Skeletal muscle tissue (tissue), 4 donors: ENCODE measurements around the gene VPS26A. TPM values are rescaled to one million over a fixed set of nuclear protein-coding genes. Genes with fewer than 3 reads are reported as not detected.

Source experiments
- H3K27ac ChIP-seq: one replicate; pipeline ENCODE4 v1.7.0; 2013; ENCODE audit warnings: mild to moderate bottlenecking, low read depth, low read length, inconsistent platforms
- H3K27me3 ChIP-seq, 3 donors: one replicate each; pipeline ENCODE4 v1.7.0; 2013; ENCODE audit warnings: low read length in 3 of 3; ENCODE audit not compliant: control insufficient read depth in 3 of 3, insufficient read depth in 3 of 3
- H3K36me3 ChIP-seq, 3 donors: one replicate each; pipeline ENCODE4 v1.7.0; 2013; ENCODE audit warnings: low read length in 3 of 3; ENCODE audit not compliant: control insufficient read depth in 3 of 3, insufficient read depth in 3 of 3
- H3K4me1 ChIP-seq, 3 donors: one replicate each; pipeline ENCODE4 v1.7.0; 2013; ENCODE audit warnings: low read length in 3 of 3, mild to moderate bottlenecking in 3 of 3; ENCODE audit not compliant: control insufficient read depth in 3 of 3, insufficient read depth in 3 of 3
- H3K4me3 ChIP-seq, 3 donors: one replicate each; pipeline ENCODE4 v1.7.0; 2013; ENCODE audit warnings: low read length in 3 of 3
- H3K9ac ChIP-seq, 3 donors: one replicate each; pipeline ENCODE4 v1.7.0; 2013; ENCODE audit warnings: low read length in 3 of 3, mild to moderate bottlenecking in 3 of 3, moderate library complexity in 2 of 3, low read depth in 1 of 3
- H3K9me3 ChIP-seq, 3 donors: one replicate each; pipeline ENCODE4 v1.7.0; 2013; ENCODE audit warnings: low read length in 3 of 3; ENCODE audit not compliant: control insufficient read depth in 3 of 3
- total RNA-seq: library from RNA; depleted of rRNA; stranded (reverse); fragments of >200 nt; gene quantifications from one replicate; pipeline ENCODE4 v1.2.3, GENCODE V29; 2014
- donor health status: Osteomylitis.

VPS26A gene
- total RNA-seq, 1 donor from 2014 or later, result 28.7 TPM

- Histone ChIP-seq H3K9me3 (no peaks in the 10 kb centered on the region), H3K27me3 (no peaks in the 10 kb centered on the region), H3K27ac (peak overlapping the region; percentile 81), H3K9ac (peak overlapping the region in 1 of 3 donors; percentile 14), H3K4me1 (peaks cover 2 to 7% (median 7%) of the 10 kb centered on the region in 3 donors), H3K4me3 (peak overlapping the region in 1 of 3 donors; percentile 62), H3K36me3 (no peaks in the 10 kb centered on the region)
These were observed 34.1 kb upstream of the VPS26A start for GRCh38 chr10:69089638-69090599.

DNA sequence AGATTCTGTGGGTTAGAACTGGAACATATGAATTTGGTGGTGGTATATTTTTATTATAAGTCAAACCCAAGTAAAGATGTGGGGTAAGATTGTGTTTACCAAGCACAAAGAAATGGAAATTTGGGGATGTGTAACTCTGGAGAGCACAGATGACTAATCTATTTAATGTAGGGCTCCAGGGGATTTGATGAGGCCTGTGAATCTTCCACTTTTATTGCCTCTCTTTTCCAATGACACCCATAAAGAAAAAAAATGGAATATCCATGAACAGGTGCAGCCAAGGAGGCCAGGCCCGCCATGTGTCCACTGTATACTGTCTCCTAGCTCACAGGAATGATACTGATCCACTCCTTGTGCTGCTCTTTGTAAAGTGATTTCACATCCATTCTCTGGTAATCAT, 33.3 kb upstream of the VPS26A start:
- Histone ChIP-seq H3K36me3 (no peaks in the 10 kb centered on the region), H3K27me3 (no peaks in the 10 kb centered on the region), H3K9ac (no peak overlapping the region), H3K9me3 (no peaks in the 10 kb centered on the region), H3K27ac (peak overlapping the region; percentile 81), H3K4me3 (peak overlapping the region in 1 of 3 donors; percentile 62), H3K4me1 (peaks cover 0 to 5% (median under 1%) of the 10 kb centered on the region in 3 donors)

GRCh38 chr10:69091143-69091651, 32.8 kb upstream of the VPS26A start:
- Histone ChIP-seq H3K4me3 (peak overlapping the region in 1 of 3 donors; percentile 46), H3K9ac (no peak overlapping the region), H3K27me3 (no peaks in the 10 kb centered on the region), H3K4me1 (peaks cover 0 to under 1% (median 0%) of the 10 kb centered on the region in 3 donors), H3K27ac (peak overlapping the region; percentile 81), H3K9me3 (no peaks in the 10 kb centered on the region), H3K36me3 (no peaks in the 10 kb centered on the region)

GRCh38 chr10:69092959-69093850, 30.8 kb upstream of the VPS26A start:
- no peaks in the 10 kb centered on the region for H3K36me3 ChIP-seq
- no peaks in the 10 kb centered on the region for H3K27me3 ChIP-seq
- no peaks in the 10 kb centered on the region for H3K4me1 ChIP-seq
- no peak overlapping the region for H3K27ac ChIP-seq
- H3K9me3 ChIP-seq, result no peaks in the 10 kb centered on the region
- H3K9ac ChIP-seq, result no peak overlapping the region
- H3K4me3 ChIP-seq, result no peak overlapping the region

GRCh38 chr10:69093933-69094332, 30.0 kb upstream of the VPS26A start:
- H3K9ac ChIP-seq, result no peak overlapping the region
- H3K27ac ChIP-seq, result no peak overlapping the region
- no peaks in the 10 kb centered on the region for H3K27me3 ChIP-seq
- H3K9me3 ChIP-seq, result no peaks in the 10 kb centered on the region
- H3K4me3 ChIP-seq, result no peak overlapping the region
- no peaks in the 10 kb centered on the region for H3K4me1 ChIP-seq
- H3K36me3 ChIP-seq, result no peaks in the 10 kb centered on the region

- Histone ChIP-seq H3K9ac (no peak overlapping the region), H3K9me3 (no peaks in the 10 kb centered on the region), H3K27ac (no peak overlapping the region), H3K4me1 (no peaks in the 10 kb centered on the region), H3K4me3 (no peak overlapping the region), H3K36me3 (no peaks in the 10 kb centered on the region), H3K27me3 (no peaks in the 10 kb centered on the region)
These were observed 27.9 kb upstream of the VPS26A start for GRCh38 chr10:69096045-69096444.

DNA sequence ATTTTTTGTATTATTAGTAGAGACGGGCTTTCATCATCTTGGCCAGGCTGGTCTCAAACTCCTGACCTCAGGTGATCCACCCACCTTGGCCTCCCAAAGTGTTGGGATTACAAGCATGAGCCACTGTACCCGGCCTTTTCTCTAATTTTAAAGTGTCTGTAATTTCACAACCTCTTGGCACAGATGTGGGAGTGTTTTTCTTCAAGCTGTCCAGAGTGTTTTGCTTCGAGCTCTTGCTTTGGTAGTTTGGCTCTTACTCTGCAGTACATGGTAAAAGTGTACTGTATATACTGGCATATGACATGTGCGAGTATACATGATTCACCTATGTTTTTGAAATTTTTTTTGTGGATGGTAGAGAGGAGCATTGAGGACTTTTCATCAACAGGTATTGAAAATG, 26.2 kb upstream of the VPS26A start:
- no peaks in the 10 kb centered on the region for H3K9me3 ChIP-seq
- no peaks in the 10 kb centered on the region for H3K27me3 ChIP-seq
- no peaks in the 10 kb centered on the region for H3K36me3 ChIP-seq
- no peaks in the 10 kb centered on the region for H3K4me1 ChIP-seq
- H3K9ac ChIP-seq, result no peak overlapping the region
- no peak overlapping the region for H3K27ac ChIP-seq
- no peak overlapping the region for H3K4me3 ChIP-seq

DNA sequence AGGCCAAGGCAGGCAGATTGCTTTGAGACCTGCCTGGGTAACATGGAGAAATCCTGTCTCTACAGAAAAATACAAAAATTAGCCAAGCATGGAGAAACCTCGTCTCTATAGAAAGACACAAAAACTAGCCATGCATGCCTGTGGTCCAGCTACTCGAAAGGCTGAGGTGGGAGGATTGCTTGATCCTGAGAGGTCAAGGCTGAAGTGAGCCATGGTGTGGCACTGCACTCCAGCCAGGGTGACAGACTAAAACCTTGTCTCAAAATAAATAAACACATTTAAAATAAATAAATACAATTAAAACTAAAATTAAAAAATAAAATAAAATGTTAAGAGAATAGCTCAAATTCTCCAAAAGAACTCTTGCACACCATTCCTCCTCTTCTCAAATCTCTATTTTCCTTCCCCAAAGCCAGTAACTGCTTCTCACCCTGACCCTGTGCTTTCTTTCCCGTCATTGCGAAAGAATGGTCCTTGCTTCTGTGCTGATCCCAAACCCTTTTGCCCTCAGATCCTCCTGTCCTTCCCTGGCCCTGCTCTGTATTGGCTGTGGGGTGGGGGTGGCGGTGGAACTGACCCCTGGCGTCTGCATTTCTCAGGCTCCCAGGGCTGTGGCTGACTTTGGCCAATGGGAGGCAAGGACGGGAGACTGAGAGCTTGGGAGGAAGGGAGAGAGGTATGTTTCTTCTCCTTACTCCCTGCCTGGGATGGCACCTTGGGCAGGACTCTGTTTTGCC, 23.7 kb upstream of the VPS26A start:
- Histone ChIP-seq H3K27me3 (no peaks in the 10 kb centered on the region), H3K4me1 (no peaks in the 10 kb centered on the region), H3K4me3 (no peak overlapping the region), H3K9ac (no peak overlapping the region), H3K9me3 (no peaks in the 10 kb centered on the region), H3K36me3 (no peaks in the 10 kb centered on the region), H3K27ac (no peak overlapping the region)

GRCh38 chr10:69101451-69102095, 22.4 kb upstream of the VPS26A start:
- no peaks in the 10 kb centered on the region for H3K9me3 ChIP-seq
- H3K27ac ChIP-seq, result no peak overlapping the region
- H3K9ac ChIP-seq, result no peak overlapping the region
- no peaks in the 10 kb centered on the region for H3K27me3 ChIP-seq
- H3K4me3 ChIP-seq, result no peak overlapping the region
- H3K4me1 ChIP-seq, result no peaks in the 10 kb centered on the region
- H3K36me3 ChIP-seq, result no peaks in the 10 kb centered on the region
